ENCODE results near the gene NANOS2.

The NANOS2 gene

GRCh38 chr19:45895519-45895972 lies 19.0 kb downstream of the NANOS2 start:
- DNase-seq (ENCODE audit: low read depth) = no peak

GRCh38 chr19:45890877-45891276 lies 23.7 kb downstream of the NANOS2 start:
- no peak for DNase-seq (ENCODE audit: low read depth)

- no peak for DNase-seq (ENCODE audit: low read depth)
These were observed 25.2 kb downstream of the NANOS2 start for GRCh38 chr19:45889210-45889885.

GRCh38 chr19:45887200-45887710 lies 27.3 kb downstream of the NANOS2 start:
- DNase-seq (ENCODE audit: low read depth) = peak; percentile 49

- peak; percentile 93 for DNase-seq (ENCODE audit: low read depth)
These were observed 28.0 kb downstream of the NANOS2 start for GRCh38 chr19:45886427-45887199.

- peak; percentile 89 for DNase-seq (ENCODE audit: low read depth)
These were observed 28.8 kb downstream of the NANOS2 start, which contains the start of gene IRF2BP1 for GRCh38 chr19:45885556-45886426. IRF2BP1 (minus strand) TSS chr19:45886141; CDS start chr19:45885774, 367 bp downstream.

- no peak for DNase-seq (ENCODE audit: low read depth)
These were observed 29.7 kb downstream of the NANOS2 start for GRCh38 chr19:45884682-45885555.

- DNase-seq (ENCODE audit: low read depth) = no peak
These were observed 30.5 kb downstream of the NANOS2 start for GRCh38 chr19:45883881-45884681.

GRCh38 chr19:45883586-45883880 lies 31.0 kb downstream of the NANOS2 start:
- no peak for DNase-seq (ENCODE audit: low read depth)

- DNase-seq (ENCODE audit: low read depth) = peak; percentile 81
These were observed 31.7 kb downstream of the NANOS2 start for GRCh38 chr19:45882652-45883585.

GRCh38 chr19:45881909-45882528 lies 32.6 kb downstream of the NANOS2 start:
- DNase-seq (ENCODE audit: low read depth) = no peak

GRCh38 chr19:45881082-45881908 lies 33.3 kb downstream of the NANOS2 start:
- no peak for DNase-seq (ENCODE audit: low read depth)

GRCh38 chr19:45879971-45880370 lies 34.6 kb downstream of the NANOS2 start:
- no peak for DNase-seq (ENCODE audit: low read depth)

- DNase-seq (ENCODE audit: low read depth) = no peak
These were observed 35.5 kb downstream of the NANOS2 start for GRCh38 chr19:45879055-45879454.

- no peak for DNase-seq (ENCODE audit: low read depth)
These were observed 36.4 kb downstream of the NANOS2 start for GRCh38 chr19:45878043-45878794.

- DNase-seq (ENCODE audit: low read depth) = no peak
These were observed 38.0 kb downstream of the NANOS2 start for GRCh38 chr19:45876411-45877197.

GRCh38 chr19:45876161-45876410 lies 38.5 kb downstream of the NANOS2 start:
- no peak for DNase-seq (ENCODE audit: low read depth)
